Spleen (tissue), 7 donors: Measurements from ENCODE around the gene FOSB.

ENCODE experiments used
- CTCF ChIP-seq, 11 experiments: fragments of 200-600 bp in 7 of 11; fragments of 450-650 bp in 4 of 11; sonication (generic) in 4 of 11; IDR thresholded peaks in 8 of 11; conservative IDR thresholded peaks in 3 of 11; 1 replicate in 7 of 11; 2 replicates in 4 of 11; pipeline versions ENCODE4 v1.4.0 to v1.8.0; 2016 to 2021; ENCODE audit warnings: antibody characterized with exemption in 11 of 11, inconsistent platforms in 4 of 11, mild to moderate bottlenecking in 1 of 11
- POLR2AphosphoS5 ChIP-seq, 3 donors: sonication (generic); formaldehyde crosslinking; IDR thresholded peaks; one replicate each; pipeline ENCODE4 v1.5.1; 2017; ENCODE audit warnings: antibody characterized with exemption in 3 of 3
- donor health status: DM: no; HTN: no; CAD: no; lungs with moderate emphysema.
- donor health status: DM: no; HTN: no; CAD: no.
- donor health status: DM: no; HTN: no; CAD: no.

- TF ChIP-seq CTCF (IDR thresholded peaks at IDR 0.05 in 8 of 11, conservative IDR thresholded peaks at IDR 0.05 in 3 of 11), result no peak
- TF ChIP-seq POLR2AphosphoS5 (IDR thresholded peaks at IDR 0.05), result no peak
Observed at GRCh38 chr19:45467115-45467455, 711 bp upstream of the FOSB start.
